Astrocyte of the hippocampus (primary cell): ENCODE results near the gene DNAJC22.

Experiments used
- DNase-seq: peaks from one replicate; pipeline ENCODE4 v3.0.0; 2011; ENCODE audit warnings: low read depth, low spot score

DNAJC22 gene

GRCh38 chr12:49345051-49345824, 1.4 kb upstream of the DNAJC22 start:
- peak; percentile 62 for DNase-seq

- no peak for DNase-seq
Observed at GRCh38 chr12:49345825-49346658, 646 bp upstream of the DNAJC22 start.

GRCh38 chr12:49347311-49348193, 864 bp downstream of the DNAJC22 start:
- DNase-seq, result peak; percentile 93

- DNase-seq, result no peak
Observed at GRCh38 chr12:49348781-49349180, 2.1 kb downstream of the DNAJC22 start.

- DNase-seq, result no peak
Observed at GRCh38 chr12:49349266-49349665, 2.6 kb downstream of the DNAJC22 start.

GRCh38 chr12:49352351-49352750, 5.7 kb downstream of the DNAJC22 start:
- DNase-seq, result no peak

GRCh38 chr12:49355913-49356312, 9.2 kb downstream of the DNAJC22 start:
- DNase-seq, result no peak

GRCh38 chr12:49357103-49357678, 10.5 kb downstream of the DNAJC22 start:
- peak; percentile 57 for DNase-seq

GRCh38 chr12:49358483-49359141, 11.9 kb downstream of the DNAJC22 start:
- peak; percentile 85 for DNase-seq

- no peak for DNase-seq
Observed at GRCh38 chr12:49359671-49360070, 13.0 kb downstream of the DNAJC22 start.

- no peak for DNase-seq
Observed at GRCh38 chr12:49362077-49362476, 15.4 kb downstream of the DNAJC22 start.

GRCh38 chr12:49364989-49365388, 18.3 kb downstream of the DNAJC22 start:
- DNase-seq, result no peak

GRCh38 chr12:49365542-49365941, 18.9 kb downstream of the DNAJC22 start:
- DNase-seq, result peak; percentile 30

- no peak for DNase-seq
Observed at GRCh38 chr12:49366096-49366651, 19.5 kb downstream of the DNAJC22 start.

GRCh38 chr12:49366652-49367380, 20.1 kb downstream of the DNAJC22 start:
- DNase-seq, result peak; percentile 99

- no peak for DNase-seq
Observed at GRCh38 chr12:49367381-49368239, 20.9 kb downstream of the DNAJC22 start, which contains the start of gene SPATS2. Gene SPATS2 (plus strand): TSS chr12:49367462. CDS start chr12:49461013, 93,551 bp downstream.

GRCh38 chr12:49368240-49368600, 21.5 kb downstream of the DNAJC22 start:
- no peak for DNase-seq

- DNase-seq, result peak; percentile 44
Observed at GRCh38 chr12:49369411-49370145, 22.9 kb downstream of the DNAJC22 start.
